Measurements from ENCODE around the gene CREB3L2.

The CREB3L2 gene

GRCh38 chr7:137942484-137943115 lies 59.3 kb downstream of the CREB3L2 start:
- TF ChIP-seq CTCF (IDR thresholded peaks at IDR 0.05): no peak
- H3K27ac ChIP-seq: peak overlapping the region; percentile 85
- no peak for DNase-seq (ENCODE audit: low spot score)
- H3K4me3 ChIP-seq: peak overlapping the region; percentile 13

- no peak for TF ChIP-seq CTCF (IDR thresholded peaks at IDR 0.05)
- no peak for DNase-seq (ENCODE audit: low spot score)
- H3K27ac ChIP-seq: peak overlapping the region; percentile 85
- peak overlapping the region; percentile 12 for H3K4me3 ChIP-seq
Measured at GRCh38 chr7:137940656-137941518, 61.0 kb downstream of the CREB3L2 start.

GRCh38 chr7:137940218-137940617 lies 61.7 kb downstream of the CREB3L2 start:
- H3K4me3 ChIP-seq: no peak overlapping the region
- DNase-seq (ENCODE audit: low spot score): no peak
- TF ChIP-seq CTCF (IDR thresholded peaks at IDR 0.05): no peak
- H3K27ac ChIP-seq: peak overlapping the region; percentile 85

GRCh38 chr7:137937202-137937560 lies 64.7 kb downstream of the CREB3L2 start:
- no peak for DNase-seq (ENCODE audit: low spot score)
- no peak for TF ChIP-seq CTCF (IDR thresholded peaks at IDR 0.05)
- no peak overlapping the region for H3K4me3 ChIP-seq
- peak overlapping the region; percentile 33 to 61 for H3K27ac ChIP-seq

GRCh38 chr7:137936509-137937201 lies 65.2 kb downstream of the CREB3L2 start:
- DNase-seq (ENCODE audit: low spot score): no peak
- TF ChIP-seq CTCF (IDR thresholded peaks at IDR 0.05): no peak
- Histone ChIP-seq H3K4me3 (no peak overlapping the region), H3K27ac (peak overlapping the region; percentile 33 to 61)

GRCh38 chr7:137935884-137936508 lies 65.9 kb downstream of the CREB3L2 start:
- no peak overlapping the region for H3K4me3 ChIP-seq
- DNase-seq (ENCODE audit: low spot score): no peak
- H3K27ac ChIP-seq: peak overlapping the region in 1 of 2 donors; percentile 61
- TF ChIP-seq CTCF (IDR thresholded peaks at IDR 0.05): no peak
